ENCODE results near the gene PLET1. TPM values are rescaled to one million over a fixed set of nuclear protein-coding genes. Genes with fewer than 3 reads are reported as not detected.
A peak's percentile ranks its signal among the peaks of the same experiment; 100 is the strongest.

PLET1 gene
- total and polyA plus RNA-seq, 12 donors, result not detected

GRCh38 chr11:112228706-112229105 lies 32.0 kb downstream of the PLET1 start:
- Histone ChIP-seq H3K4me1 (peaks cover 4 to 30% (median 9%) of the 10 kb centered on the region in 9 donors), H3K36me3 (peaks cover 0 to 53% (median 13%) of the 10 kb centered on the region in 9 donors), H3K27me3 (no peaks in the 10 kb centered on the region), H3K9me3 (no peaks in the 10 kb centered on the region), H3K27ac (no peak overlapping the region), H3K4me3 (no peak overlapping the region)
- DNase-seq (no peak), ATAC-seq (no peak)
- 96 to 98% methylated on average over 2 of the region's 2 CpGs for WGBS, 2 donors
- TF ChIP-seq CTCF (IDR thresholded peaks at IDR 0.05), result no peak
- intact Hi-C loops (cut with DNase I), result loop anchor here in 2 of 10 donors (10.0 kb wide), 2 partner anchors 1056 to 1066 kb away; no protein-coding TSS in a partner anchor

GRCh38 chr11:112227471-112227870 lies 33.2 kb downstream of the PLET1 start:
- 63 to 91% methylated on average over 4 of the region's 4 CpGs for WGBS, 2 donors
- no peaks in the 10 kb centered on the region for H3K9me3 ChIP-seq
- DNase-seq, result no peak
- H3K36me3 ChIP-seq, result peaks cover 0 to 40% (median 13%) of the 10 kb centered on the region in 9 donors
- no peaks in the 10 kb centered on the region for H3K27me3 ChIP-seq
- TF ChIP-seq CTCF (IDR thresholded peaks at IDR 0.05), result no peak
- ATAC-seq, result no peak
- intact Hi-C loops (cut with DNase I), result loop anchor here in 2 of 10 donors (10.0 kb wide), 2 partner anchors 1057 to 1067 kb away; no protein-coding TSS in a partner anchor
- H3K4me1 ChIP-seq, result peaks cover 4 to 30% (median 9%) of the 10 kb centered on the region in 9 donors
- peak overlapping the region in 9 of 10 donors; percentile 51 to 86 (median 82) for H3K4me3 ChIP-seq
- H3K27ac ChIP-seq, result peak overlapping the region in 6 of 10 donors; percentile 93 to 99 (median 96)

GRCh38 chr11:112226831-112227401 lies 33.7 kb downstream of the PLET1 start:
- no peak for TF ChIP-seq CTCF (IDR thresholded peaks at IDR 0.05)
- intact Hi-C loops (cut with DNase I), result loop anchor here in 2 of 10 donors (10.0 kb wide), 2 partner anchors 1058 to 1068 kb away; no protein-coding TSS in a partner anchor
- Histone ChIP-seq H3K27ac (peak overlapping the region; percentile 90 to 100 (median 95)), H3K4me1 (peaks cover 4 to 30% (median 9%) of the 10 kb centered on the region in 9 donors), H3K36me3 (peaks cover 0 to 35% (median 13%) of the 10 kb centered on the region in 9 donors), H3K4me3 (peak overlapping the region; percentile 51 to 86 (median 82)), H3K27me3 (no peaks in the 10 kb centered on the region), H3K9me3 (no peaks in the 10 kb centered on the region)
- peak; percentile 36 to 70 (median 50) for ATAC-seq
- WGBS, 2 donors, result 4% methylated on average over 16 of the region's 16 CpGs
- DNase-seq, result no peak

- ATAC-seq, result peak; percentile 97 to 99 (median 99)
- WGBS, 2 donors, result 0 to 1% methylated on average over 69 to 70 of the region's 70 CpGs
- intact Hi-C loops (cut with DNase I), result loop anchor here in 2 of 10 donors (10.0 kb wide), 2 partner anchors 1059 to 1069 kb away; no protein-coding TSS in a partner anchor
Measured at GRCh38 chr11:112226062-112226830, 34.4 kb downstream of the PLET1 start, which contains the start of gene PTS. Gene PTS (plus strand): TSS chr11:112226428. CDS start chr11:112226444, 16 bp downstream.

More at GRCh38 chr11:112226062-112226830, 34.4 kb downstream of the PLET1 start, which contains the start of gene PTS:
- Histone ChIP-seq H3K36me3 (peaks cover 0 to 30% (median 13%) of the 10 kb centered on the region in 9 donors), H3K27ac (peak within 1 kb of the TSS; percentile 90 to 100 (median 95)), H3K27me3 (no peaks in the 10 kb centered on the region), H3K4me1 (peaks cover 4 to 30% (median 9%) of the 10 kb centered on the region in 9 donors), H3K4me3 (peak within 1 kb of the TSS; percentile 51 to 86 (median 82)), H3K9me3 (no peaks in the 10 kb centered on the region)
- no peak for TF ChIP-seq CTCF (IDR thresholded peaks at IDR 0.05)
- DNase-seq, result peak; percentile 87 to 88

Measured in heart right ventricle (tissue), 16 donors.